ENCODE data around the gene ZBTB20. TPM values are rescaled to one million over a fixed set of nuclear protein-coding genes. Genes with fewer than 3 reads are reported as not detected.

Gene ZBTB20
- total and polyA plus RNA-seq, 2 of the 4 experiments (the other 2 are of a cell fraction) = 0.75 to 14.7 TPM

DNA sequence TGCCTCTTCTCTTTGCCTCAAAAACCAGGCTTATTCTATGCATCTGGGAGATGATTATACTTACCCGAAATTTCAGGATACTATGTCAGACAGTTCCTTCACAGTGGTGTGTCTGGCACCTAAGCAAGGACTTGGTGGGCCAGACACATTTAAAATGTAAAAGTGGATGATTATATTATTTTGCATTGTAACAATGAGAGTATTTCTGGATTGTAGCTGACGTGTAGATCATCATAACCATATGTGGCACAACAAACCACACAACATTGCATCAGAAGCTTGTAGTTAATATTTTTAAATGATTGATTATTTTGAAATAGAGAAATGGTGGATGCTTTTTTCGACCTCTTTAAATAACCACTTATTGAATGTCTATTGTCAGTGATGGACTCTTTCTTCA is 744.2 kb downstream of the ZBTB20 start:
- Histone ChIP-seq H2AK5ac (ENCODE audit: low read depth, low read length) (no peak overlapping the region), H4K91ac (ENCODE audit: insufficient read depth, low read depth, low read length) (no peak overlapping the region), H3K27me3 (ENCODE audit: control insufficient read depth, insufficient read depth, low read length) (no peaks in the 10 kb centered on the region), H4K20me1 (ENCODE audit: insufficient read depth, low read length) (no peaks in the 10 kb centered on the region), H3K4me2 (ENCODE audit: low read depth, low read length) (no peak overlapping the region), H3K23ac (ENCODE audit: low read depth, low read length) (no peak overlapping the region), H2AK9ac (replicated peaks; ENCODE audit: low read depth, low read length, poor library complexity) (no peak overlapping the region), H3K18ac (ENCODE audit: low read depth, low read length) (no peak overlapping the region), H2BK5ac (ENCODE audit: low read depth, low read length, poor library complexity, severe bottlenecking) (no peak overlapping the region), H3K9ac (ENCODE audit: low read depth, low read length) (no peak overlapping the region), H2AFZ (replicated peaks; ENCODE audit: low read length, poor library complexity) (no peak overlapping the region), H3K9me1 (ENCODE audit: insufficient read depth, low read length) (peaks cover 3% of the 10 kb centered on the region; the same call in 1 of the 2 replicates), H2BK120ac (ENCODE audit: low read depth, low read length) (no peak overlapping the region), H4K8ac (ENCODE audit: low read depth in 2 of 2, low read length in 2 of 2) (no peak overlapping the region), H3K4ac (ENCODE audit: low read depth, low read length) (no peak overlapping the region), H3K14ac (replicated peaks; ENCODE audit: low read depth, low read length) (no peak overlapping the region), H2BK20ac (ENCODE audit: low read depth, low read length) (no peak overlapping the region), H3K9me3 (ENCODE audit: control insufficient read depth, insufficient read depth, low read length) (no peaks in the 10 kb centered on the region), H3K36me3 (ENCODE audit: control insufficient read depth, insufficient read depth, low read length) (no peaks in the 10 kb centered on the region), H3K4me1 (ENCODE audit: control insufficient read depth, insufficient read depth, low read length) (peaks cover 4% of the 10 kb centered on the region), H2BK15ac (ENCODE audit: low read depth, low read length) (no peak overlapping the region), H3K79me1 (ENCODE audit: low read depth in 1 of 2, low read length in 2 of 2) (peaks cover 8 to 12% of the 10 kb centered on the region in 2 experiments; a peak in 3 of 4 replicates), H3K56ac (ENCODE audit: extremely low read depth, insufficient read depth, low read length) (no peak overlapping the region), H3K4me3 (ENCODE audit: insufficient read depth, low read depth, low read length) (no peak overlapping the region), H4K5ac (ENCODE audit: low read depth, low read length) (no peak overlapping the region), H3K27ac (ENCODE audit: insufficient read depth, low read length) (no peak overlapping the region)
- in situ Hi-C loops (cut with MboI; ENCODE audit: low sequenced_read_pairs) = no loop called here
- ChIA-PET POLR2A (ENCODE audit: unreplicated experiment) (no interaction called here), CTCF (interaction anchor here (1.0 to 2.2 kb wide), 2 partner anchors 18 to 20 kb away, joined by 3 to 10 read pairs; no protein-coding TSS in a partner anchor)
- dilution Hi-C loops (cut with HindIII; ENCODE audit: low sequenced_read_pairs, unreplicated experiment) = no loop called here
- BruUV-seq (replicated peaks) = no TSS peak
- DNase-seq (no peak), ATAC-seq (ENCODE audit: low read depth) (no peak)
- TF ChIP-seq BHLHE40 (IDR thresholded peaks at IDR 0.05; ENCODE audit: low read depth, low read length) = no peak
- no peak for TF ChIP-seq MAFK (IDR thresholded peaks at IDR 0.05; ENCODE audit: low read depth, low read length)
- no peak for TF ChIP-seq RAD21 (IDR thresholded peaks at IDR 0.05; ENCODE audit: low read length)
- TF ChIP-seq CEBPB (IDR thresholded peaks at IDR 0.05; ENCODE audit: low read depth, low read length) = no peak
- TF ChIP-seq RFX5 (IDR thresholded peaks at IDR 0.05; ENCODE audit: low read depth, low read length) = no peak
- no peak for TF ChIP-seq MAZ (IDR thresholded peaks at IDR 0.05; ENCODE audit: borderline replicate concordance, low read depth, low read length)
- TF ChIP-seq NFE2L2 (IDR thresholded peaks at IDR 0.05; ENCODE audit: low read depth, low read length) = no peak
- no peak for TF ChIP-seq POLR2A (IDR thresholded peaks at IDR 0.05; ENCODE audit: low read depth, low read length)
- TF ChIP-seq RCOR1 (IDR thresholded peaks at IDR 0.05; ENCODE audit: insufficient replicate concordance, low read length) = no peak
- TF ChIP-seq, protein P1, sequence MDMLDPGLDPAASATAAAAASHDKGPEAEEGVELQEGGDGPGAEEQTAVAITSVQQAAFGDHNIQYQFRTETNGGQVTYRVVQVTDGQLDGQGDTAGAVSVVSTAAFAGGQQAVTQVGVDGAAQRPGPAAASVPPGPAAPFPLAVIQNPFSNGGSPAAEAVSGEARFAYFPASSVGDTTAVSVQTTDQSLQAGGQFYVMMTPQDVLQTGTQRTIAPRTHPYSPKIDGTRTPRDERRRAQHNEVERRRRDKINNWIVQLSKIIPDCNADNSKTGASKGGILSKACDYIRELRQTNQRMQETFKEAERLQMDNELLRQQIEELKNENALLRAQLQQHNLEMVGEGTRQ (IDR thresholded peaks at IDR 0.05; ENCODE audit: low read depth, low read length) = no peak
- TF ChIP-seq, protein P2, sequence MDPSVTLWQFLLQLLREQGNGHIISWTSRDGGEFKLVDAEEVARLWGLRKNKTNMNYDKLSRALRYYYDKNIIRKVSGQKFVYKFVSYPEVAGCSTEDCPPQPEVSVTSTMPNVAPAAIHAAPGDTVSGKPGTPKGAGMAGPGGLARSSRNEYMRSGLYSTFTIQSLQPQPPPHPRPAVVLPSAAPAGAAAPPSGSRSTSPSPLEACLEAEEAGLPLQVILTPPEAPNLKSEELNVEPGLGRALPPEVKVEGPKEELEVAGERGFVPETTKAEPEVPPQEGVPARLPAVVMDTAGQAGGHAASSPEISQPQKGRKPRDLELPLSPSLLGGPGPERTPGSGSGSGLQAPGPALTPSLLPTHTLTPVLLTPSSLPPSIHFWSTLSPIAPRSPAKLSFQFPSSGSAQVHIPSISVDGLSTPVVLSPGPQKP (IDR thresholded peaks at IDR 0.05; ENCODE audit: borderline replicate concordance, low read depth, low read length) = no peak
- TF ChIP-seq CHD1 (IDR thresholded peaks at IDR 0.05; ENCODE audit: low read depth, low read length) = no peak
- no peak for TF ChIP-seq FOS (IDR thresholded peaks at IDR 0.05; ENCODE audit: low read depth, low read length)
- TF ChIP-seq SMC3 (IDR thresholded peaks at IDR 0.05; ENCODE audit: low read depth, low read length) = no peak
- intact Hi-C loops (cut with micrococcal nuclease) = no loop called here
- WGBS, 2 experiments (ENCODE audit: extremely low coverage in 2 of 2, insufficient read length in 1 of 2) = no CpG with 5 or more reads among the region's 3 CpGs

Measured in IMR-90 (cell line).